Suppressor macrophage treated with lipopolysaccharide for 4 hours (primary cell): Measurements from ENCODE around the gene PEDS1.
"Not testable (repeated sequence)": the region's sequence is repeated elsewhere in the genome, so short reads cannot be mapped to it uniquely, and the experiment has no call there.

ENCODE experiments used
- DNase-seq: peaks from one replicate; pipeline ENCODE4 v3.0.0-alpha.2; 2020

Gene PEDS1

GRCh38 chr20:50153500-50154377 is at the start of gene PEDS1:
Gene PEDS1, minus strand, starts transcription at chr20:50153723. Its CDS starts 86 bp downstream, at chr20:50153637.
- DNase-seq = peak; percentile 97

- no peak for DNase-seq
These were observed 49.2 kb upstream of the PEDS1 start for GRCh38 chr20:50202677-50203076.

GRCh38 chr20:50201710-50202109 is 48.2 kb upstream of the PEDS1 start:
- DNase-seq = not testable (repeated sequence)

- no peak for DNase-seq
These were observed 47.1 kb upstream of the PEDS1 start for GRCh38 chr20:50200482-50201104.

- DNase-seq = no peak
These were observed 46.2 kb upstream of the PEDS1 start for GRCh38 chr20:50199703-50200102.

- DNase-seq = no peak
These were observed 45.2 kb upstream of the PEDS1 start for GRCh38 chr20:50198716-50199115.

GRCh38 chr20:50198180-50198666 is 44.7 kb upstream of the PEDS1 start:
- no peak for DNase-seq

GRCh38 chr20:50197463-50198179 is 44.1 kb upstream of the PEDS1 start:
- DNase-seq = no peak

GRCh38 chr20:50196896-50197295 is 43.4 kb upstream of the PEDS1 start:
- no peak for DNase-seq

GRCh38 chr20:50196248-50196647 is 42.7 kb upstream of the PEDS1 start:
- no peak for DNase-seq

GRCh38 chr20:50195524-50196120 is 42.1 kb upstream of the PEDS1 start:
- no peak for DNase-seq

- peak; percentile 61 for DNase-seq
These were observed 41.5 kb upstream of the PEDS1 start for GRCh38 chr20:50194831-50195523.

- DNase-seq = no peak
These were observed 40.9 kb upstream of the PEDS1 start for GRCh38 chr20:50194422-50194830.

- no peak for DNase-seq
These were observed 40.4 kb upstream of the PEDS1 start for GRCh38 chr20:50193836-50194421.

- DNase-seq = no peak
These were observed 39.8 kb upstream of the PEDS1 start for GRCh38 chr20:50193199-50193835.

- DNase-seq = peak; percentile 93
These were observed 39.1 kb upstream of the PEDS1 start for GRCh38 chr20:50192364-50193198.

- peak; percentile 58 for DNase-seq
These were observed 38.2 kb upstream of the PEDS1 start for GRCh38 chr20:50191544-50192363.

- DNase-seq = peak; percentile 75
These were observed 37.6 kb upstream of the PEDS1 start for GRCh38 chr20:50191065-50191543.
